CD4-positive, alpha-beta T cell treated with Interleukin-15 for 1 hour (primary cell): ENCODE data around the gene CCKAR.
A peak's percentile ranks its signal among the peaks of the same experiment; 100 is the strongest.

Source experiments
- DNase-seq: peaks from one replicate; pipeline ENCODE4 v3.0.0-alpha.2; 2020

The CCKAR gene

DNA sequence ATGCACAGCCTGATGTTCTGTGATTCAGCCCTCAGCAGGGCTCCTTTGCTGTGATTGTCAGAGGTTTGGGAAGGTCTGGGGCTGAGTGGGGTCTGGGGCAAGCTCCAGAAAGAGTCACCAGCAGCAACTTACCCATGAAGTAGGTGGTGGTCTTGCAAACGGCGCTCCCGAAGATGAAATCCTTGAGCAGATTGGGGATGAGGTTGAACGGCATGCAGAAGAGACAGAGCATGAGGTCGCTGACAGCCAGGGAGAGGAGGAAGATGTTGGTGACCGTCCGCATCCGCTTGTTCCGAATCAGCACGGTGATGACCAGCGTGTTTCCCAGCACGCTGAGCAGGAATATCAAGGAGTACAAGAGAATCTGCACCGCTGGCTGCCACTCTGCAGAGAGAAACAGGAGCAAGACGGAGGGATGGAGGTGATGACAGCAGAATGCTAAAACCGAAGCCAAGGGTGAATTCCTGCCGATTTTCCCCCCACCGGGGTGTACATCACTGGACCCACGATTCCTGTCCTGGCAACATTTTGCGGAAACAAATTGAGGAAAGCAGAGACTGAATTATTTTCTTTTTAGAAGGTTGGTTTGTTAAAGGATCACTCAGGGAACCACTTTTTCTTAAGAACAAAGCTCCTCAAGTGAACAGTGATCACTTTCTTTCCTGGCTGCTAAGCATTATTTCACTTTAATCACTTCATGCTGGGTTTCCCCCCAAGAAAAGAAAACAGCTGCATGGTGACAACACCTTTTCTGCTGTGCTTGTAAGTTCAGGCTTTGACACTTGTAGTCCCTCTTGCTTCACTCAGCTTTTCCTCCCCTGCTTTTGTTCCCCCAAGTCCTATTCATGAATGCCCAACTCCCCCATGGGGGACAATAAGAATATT is 941 bp downstream of the CCKAR start:
- DNase-seq, result no peak

DNA sequence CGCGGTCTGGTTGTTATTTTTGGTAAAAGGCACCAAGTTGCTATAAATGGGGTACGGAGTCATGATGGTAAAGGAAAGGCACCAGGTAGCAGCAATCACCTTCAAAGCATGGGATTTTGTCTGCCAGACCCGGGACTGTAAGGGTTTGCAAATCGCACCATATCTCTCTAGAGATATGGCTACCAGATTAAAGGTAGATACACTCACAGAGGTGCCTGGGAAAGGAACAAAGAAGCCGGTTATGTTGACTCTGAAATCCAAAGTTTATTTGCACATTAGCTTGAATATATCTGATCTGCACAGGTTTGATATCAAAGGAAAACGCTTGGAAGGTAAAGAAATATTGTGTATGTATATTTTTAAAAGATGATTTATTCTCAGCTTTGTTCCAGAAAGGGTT is 4.6 kb downstream of the CCKAR start:
- no peak for DNase-seq

DNA sequence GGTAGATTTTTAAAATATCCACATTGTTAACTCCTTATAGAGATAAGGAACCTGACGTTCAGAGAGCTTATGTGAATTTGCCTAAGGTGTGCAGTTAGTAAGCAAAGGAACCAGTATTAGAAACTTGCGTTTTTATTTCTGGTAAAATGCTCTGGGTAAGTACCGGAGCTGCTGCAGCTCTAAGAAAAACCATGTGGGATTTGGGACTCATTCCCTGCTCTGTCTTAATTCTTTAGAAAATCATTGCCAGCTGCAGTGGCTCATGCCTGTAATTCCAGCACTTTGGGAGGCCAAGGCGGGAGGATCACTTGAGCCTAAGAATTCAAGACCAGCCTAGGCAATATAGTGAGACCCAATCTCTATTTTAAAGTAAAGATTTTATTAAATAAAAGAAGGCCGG is 5.8 kb downstream of the CCKAR start:
- DNase-seq, result no peak

DNA sequence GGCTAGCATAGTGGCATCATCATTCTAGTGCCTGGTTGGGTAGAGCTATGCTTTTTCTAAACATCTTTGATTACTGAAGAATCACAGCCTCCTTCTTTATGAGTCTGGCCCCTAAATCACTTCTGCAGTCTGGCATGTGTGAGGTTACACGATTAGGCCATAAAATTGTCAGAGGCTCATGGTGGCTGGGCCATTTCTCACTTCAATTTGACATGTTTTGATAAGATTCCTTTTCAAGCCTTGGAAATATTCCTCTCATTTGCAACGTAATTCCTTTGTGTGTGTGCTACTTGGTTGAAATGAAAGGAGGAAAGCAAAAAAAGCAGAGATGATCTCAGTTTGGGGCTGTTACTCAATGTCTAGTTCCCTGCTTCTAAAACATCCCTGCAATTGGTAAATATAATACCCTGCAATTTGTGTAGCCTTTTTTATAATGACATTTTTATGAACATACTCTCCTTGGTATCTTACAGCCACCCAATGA is 6.2 kb downstream of the CCKAR start:
- DNase-seq, result no peak

DNA sequence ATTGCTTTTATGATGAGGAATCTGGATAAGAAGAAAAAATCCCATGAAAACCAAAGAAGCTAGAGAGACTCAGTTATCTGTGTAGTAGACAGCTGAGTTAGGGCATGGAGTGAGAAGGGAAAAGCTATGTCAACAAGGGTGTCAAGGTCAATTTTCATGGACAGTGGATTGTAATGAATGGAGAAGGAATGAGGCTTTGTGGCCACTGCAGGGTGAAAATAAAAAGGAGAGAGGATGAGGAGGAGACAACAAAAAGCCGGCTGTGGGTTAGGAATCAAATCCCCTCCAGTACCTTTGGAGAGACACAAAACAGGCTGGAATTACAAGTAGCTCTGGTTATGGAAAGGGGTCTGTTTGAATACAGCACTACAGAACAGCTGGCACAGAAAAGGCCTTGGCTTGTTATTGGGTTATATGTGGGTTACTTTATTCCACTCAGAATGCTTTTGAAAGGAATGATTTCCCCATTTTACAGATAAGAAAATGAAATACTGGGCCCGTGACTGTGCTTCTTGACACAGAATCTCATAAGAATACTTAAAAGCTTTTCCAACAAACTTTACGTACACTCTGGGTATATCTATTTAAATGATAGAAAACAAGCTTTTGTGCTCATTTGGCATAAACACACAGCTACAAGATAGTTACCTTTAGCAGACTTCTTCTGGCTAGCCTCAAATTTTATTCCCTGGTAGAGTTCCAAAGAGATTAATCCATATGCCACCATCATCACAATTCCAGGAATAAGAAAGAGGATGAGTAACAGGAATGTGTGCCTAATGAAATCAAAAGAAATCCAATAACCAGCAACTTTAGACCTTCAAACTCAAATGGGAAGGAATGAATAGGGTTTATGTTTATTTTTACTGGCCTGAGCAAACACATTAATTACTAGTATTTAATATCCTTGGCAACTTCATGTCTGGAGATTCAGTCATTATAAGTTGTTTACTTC is 7.5 kb downstream of the CCKAR start:
- no peak for DNase-seq

DNA sequence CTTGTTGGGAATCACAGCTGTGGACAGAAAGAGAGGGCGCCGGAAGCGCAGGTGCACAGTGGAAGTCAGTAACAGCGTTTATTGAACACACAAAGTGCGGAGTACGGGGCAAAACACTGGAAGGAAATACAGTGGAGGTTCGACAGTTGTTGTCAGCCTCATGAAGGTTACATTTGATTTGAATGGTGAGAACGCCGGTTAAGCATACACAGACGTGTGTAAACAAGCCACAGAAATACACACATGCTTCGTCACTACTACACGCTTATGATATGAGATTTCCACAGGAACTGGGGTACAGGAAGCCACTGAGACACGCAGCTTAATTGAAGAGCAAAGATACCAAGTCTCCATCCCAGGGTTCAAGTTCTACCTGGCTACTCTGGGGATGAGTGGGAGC is 12.0 kb downstream of the CCKAR start:
- no peak for DNase-seq

DNA sequence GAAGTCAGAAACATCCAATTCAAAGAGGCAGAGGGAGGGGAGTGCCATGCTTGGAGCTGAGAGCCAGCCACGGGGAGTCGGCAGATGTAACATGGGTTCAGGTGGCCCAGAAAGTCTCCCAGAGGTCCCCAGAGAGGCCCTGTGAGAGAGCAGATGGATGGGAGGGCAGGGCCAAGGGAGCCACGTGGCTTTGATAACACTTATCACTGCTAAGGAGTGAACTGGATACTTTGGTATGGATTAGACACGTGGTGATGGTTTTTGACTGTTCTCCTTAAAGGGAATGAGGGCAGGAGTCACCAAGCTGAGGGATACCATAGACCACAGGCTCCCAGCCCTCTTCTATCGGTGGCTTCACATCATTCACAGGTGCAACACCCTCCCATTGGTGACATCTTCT is 13.7 kb downstream of the CCKAR start:
- DNase-seq, result no peak

DNA sequence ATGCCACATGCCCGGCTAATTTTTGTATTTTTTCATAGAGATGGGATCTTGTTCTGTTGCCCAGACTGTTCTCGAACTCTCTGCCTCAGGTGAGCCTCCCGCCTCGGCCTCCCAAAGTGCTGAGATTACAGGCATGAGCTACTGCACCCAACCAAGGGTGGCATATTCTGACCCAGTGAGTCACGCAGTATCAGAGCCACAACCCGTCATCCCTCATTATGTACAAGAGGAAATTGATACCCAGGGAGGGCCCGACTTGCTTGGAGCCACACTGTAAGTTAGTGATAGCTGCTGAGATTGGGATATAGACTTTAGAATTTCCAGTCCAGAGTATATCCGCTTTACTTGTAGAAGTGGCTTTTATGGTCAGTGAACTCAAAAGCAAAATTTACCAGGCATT is 14.6 kb downstream of the CCKAR start:
- no peak for DNase-seq

DNA sequence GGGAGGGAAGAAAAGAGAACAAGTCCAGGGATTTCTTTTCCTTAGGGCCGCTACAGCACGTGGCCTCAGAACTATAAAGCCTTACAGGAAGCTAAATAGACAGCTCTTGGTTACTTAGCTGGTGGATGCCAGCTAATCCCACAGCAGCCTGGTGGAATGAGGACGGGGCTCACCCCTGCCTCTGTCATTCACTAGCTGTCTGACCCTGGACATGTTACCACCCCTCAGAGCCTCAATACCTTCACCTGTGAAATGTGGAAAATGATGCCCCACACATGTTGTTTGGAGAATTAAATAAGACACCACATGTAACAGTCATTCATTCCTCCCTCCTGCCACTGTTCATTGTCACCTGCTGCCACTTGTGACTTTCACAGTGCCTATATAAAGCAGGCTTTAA is 15.7 kb downstream of the CCKAR start:
- no peak for DNase-seq

DNA sequence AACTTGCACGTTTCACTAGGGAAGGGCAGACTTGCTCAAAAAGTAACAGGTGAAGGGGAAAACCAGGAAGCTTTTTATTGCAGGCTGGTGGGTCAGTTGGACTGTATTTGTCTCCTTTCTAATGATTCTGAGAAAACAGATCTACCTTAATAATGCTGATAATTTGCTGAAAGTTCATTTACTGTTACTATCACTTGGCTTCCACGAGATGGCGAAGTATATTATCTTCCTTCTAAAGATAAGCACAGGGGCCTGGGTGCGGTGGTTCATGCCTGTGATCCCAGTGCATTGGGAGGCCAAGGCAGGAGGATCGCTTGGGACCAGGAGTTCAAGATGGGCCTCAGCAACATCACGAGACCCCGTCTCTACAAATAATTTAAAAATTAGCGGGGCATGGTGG is 16.4 kb downstream of the CCKAR start:
- no peak for DNase-seq

DNA sequence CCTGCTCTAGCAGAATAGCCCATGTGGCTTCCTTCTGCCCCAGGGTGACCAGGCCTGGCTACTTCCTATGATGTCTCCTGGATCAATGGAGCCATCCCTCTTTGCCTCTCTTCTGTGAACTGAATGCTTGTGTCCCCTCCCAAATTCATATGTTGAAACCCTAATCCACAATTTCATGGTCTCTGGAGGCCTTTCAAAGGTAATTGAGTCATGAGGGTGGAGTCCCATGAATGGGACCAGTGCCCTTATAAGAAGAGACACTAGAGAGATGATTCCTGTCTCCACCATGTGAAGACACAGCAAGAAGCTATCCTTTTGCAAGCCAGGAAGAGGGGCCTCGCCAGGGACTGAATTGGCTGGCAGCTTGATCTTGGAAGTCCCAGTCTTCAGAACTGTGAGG is 18.4 kb downstream of the CCKAR start:
- no peak for DNase-seq

DNA sequence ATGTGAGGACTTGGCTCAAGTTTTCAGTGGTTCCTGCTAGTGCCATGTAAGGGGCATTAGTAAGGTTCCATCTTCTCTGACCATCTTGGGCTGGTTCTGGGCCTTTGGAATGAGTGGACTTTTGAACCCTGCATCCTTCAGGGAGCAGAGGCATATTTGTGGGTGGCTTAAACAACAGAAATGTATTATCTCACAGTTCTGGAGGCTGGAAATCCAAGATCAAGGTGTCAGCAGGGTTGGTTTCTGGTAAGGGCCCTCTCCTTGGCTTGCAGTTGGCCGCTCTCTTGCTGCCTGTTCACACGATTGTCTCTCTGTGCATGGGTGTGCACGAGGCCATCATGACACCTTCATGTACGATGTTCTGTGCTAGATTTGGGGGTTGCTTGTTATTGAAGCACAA is 21.3 kb downstream of the CCKAR start:
- no peak for DNase-seq

DNA sequence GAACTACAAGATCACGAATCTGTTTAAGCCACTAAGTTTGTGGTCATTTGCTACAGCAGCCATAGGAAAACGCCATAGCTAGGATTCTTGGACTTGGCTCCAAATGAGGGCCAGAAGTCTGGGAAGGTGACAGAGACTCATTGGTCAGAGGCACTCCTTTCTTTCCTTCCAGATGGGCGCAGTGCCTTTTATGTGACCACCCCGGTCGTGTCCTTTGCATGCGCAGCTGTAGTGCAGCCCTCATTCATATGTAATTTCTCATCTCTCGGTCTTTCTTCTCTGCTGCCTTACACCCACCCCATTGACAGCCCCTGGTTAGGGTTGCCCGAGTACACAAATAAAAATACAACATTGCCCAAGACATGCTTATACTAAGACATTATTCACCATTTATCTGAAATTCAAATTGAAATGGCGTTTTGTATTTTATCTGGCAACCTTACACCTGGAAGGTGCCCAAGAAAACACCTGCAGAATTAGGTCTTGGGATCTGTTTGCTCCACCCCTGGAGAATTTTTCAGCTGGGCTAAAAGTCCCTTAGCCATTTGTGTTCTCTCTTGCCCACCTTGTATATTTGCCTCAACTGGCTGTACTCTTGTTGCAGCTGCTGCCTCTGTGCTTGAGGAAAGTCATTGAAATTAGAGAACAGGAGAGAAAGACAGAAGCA is 21.9 kb downstream of the CCKAR start:
- DNase-seq, result no peak

DNA sequence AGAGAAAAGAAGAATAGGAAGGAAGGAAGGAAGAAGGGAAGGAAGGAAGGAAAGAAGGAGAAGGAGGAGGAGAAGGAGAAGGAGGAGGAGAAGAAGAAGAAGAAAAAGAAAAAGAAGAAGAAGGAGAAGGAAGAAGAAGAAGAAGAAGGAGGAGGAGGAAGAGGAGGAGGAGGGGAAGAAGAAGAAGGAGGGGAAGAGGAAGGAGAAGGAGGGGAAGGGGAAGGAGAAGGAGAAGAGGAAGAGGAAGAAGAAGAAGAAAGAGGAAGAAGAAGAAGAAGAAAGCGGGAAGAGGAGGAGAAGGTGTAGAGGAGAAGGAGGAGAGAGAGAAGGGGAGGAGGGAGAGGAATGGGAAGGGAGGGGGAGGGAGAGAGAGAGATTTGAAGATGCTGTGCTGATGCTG is 22.6 kb downstream of the CCKAR start:
- DNase-seq, result no peak

DNA sequence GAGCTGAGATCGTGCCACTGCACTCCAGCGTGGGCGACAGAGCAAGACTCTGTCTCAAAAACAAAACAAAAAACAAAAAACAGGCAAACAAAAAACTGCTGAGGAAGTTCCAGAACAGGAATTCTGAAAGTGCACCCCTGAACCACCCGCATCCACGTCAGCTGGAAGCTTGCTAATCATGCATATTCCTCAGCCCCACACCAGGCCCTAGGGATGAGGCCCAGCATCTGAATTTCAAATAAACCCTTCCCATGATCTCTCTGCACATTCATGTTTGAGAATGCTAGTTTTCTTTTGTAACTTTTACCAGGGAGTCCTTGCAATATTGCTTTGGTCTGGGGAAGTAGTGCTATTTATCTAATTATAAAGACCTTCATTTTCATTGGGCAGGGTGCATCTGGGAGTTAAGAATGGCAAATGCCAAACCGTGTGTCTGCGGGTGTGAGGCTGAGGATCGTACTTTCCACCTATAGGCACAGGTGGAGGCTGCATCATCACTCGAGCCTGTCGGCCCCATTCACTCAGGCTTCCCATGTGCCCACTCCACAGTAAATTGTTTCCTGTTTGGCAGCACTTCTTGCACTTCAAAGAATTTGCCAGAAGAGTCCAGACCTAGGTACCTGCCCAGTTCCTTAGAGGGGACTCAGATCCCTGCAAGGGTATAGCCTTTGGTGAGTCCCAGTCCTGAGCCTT is 23.6 kb downstream of the CCKAR start:
- DNase-seq, result no peak

DNA sequence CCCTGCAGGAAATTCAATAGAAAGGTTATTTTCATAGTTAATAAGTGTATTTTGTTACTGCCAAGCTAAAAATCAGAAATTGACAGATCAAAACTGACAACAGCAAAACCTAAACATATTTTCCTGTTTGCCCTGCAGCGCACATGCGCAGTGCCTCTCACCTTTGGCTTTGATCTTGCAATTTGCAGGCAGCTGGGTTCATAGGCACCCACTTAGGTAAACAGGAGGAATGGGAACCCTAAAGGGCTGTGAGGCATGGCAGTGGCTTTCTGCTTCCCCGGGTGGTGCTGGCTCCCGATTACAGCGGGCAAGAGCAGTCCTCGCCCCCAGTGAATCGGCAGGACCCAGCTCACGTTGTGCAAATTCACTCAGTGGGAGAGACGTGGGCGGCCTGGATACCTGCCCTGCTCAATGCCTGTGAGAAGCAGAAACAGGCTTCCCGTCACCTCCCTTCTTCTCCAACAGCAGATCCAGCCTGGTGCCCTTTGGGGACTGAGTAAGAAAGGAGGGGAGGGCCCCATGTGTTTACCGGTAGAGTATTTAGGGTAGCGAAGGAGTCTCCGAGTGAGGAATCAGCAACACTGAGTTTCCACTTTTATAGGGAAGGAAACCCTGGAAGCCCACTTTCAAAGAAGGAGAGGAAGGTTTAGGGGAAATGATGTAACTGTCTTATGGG is 25.7 kb downstream of the CCKAR start:
- DNase-seq, result no peak

DNA sequence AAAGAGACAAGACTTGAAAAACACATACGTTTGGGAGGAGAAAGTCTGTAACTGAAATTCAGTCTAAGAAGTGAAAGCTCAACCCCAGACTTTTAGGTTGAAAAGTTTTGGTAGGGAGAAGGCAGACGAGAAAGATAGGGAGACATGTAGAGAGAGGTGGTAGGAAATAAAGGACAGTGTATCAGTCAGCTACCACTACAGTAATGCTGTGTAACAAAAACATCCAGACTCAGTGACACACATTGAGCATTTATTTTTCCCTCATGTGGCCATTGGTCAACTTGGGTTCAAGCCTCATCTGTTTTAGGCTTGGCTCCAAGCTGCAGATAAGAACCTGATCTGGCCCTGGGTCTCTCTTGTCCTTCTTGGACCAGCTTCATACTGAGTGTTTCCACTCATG is 26.9 kb downstream of the CCKAR start:
- DNase-seq, result no peak

DNA sequence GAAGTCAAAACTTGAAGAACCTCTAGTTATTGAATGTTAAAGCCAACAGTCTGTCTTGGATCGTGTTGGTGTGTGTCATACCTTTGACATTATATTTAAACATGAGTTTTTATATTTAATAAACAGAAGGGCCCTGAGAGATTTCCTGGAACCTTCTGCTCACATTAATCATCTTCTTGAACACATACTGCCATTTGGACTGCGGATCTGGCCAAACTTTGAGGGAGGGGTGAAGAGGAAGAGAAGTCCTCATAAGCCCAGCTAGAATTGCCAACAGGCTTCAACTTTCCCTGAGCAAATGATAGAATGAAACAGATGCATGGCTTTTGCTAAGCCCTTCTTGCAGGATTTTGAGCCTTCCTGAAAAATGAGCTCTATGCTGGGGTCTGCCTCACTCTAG is 27.4 kb downstream of the CCKAR start:
- no peak for DNase-seq

DNA sequence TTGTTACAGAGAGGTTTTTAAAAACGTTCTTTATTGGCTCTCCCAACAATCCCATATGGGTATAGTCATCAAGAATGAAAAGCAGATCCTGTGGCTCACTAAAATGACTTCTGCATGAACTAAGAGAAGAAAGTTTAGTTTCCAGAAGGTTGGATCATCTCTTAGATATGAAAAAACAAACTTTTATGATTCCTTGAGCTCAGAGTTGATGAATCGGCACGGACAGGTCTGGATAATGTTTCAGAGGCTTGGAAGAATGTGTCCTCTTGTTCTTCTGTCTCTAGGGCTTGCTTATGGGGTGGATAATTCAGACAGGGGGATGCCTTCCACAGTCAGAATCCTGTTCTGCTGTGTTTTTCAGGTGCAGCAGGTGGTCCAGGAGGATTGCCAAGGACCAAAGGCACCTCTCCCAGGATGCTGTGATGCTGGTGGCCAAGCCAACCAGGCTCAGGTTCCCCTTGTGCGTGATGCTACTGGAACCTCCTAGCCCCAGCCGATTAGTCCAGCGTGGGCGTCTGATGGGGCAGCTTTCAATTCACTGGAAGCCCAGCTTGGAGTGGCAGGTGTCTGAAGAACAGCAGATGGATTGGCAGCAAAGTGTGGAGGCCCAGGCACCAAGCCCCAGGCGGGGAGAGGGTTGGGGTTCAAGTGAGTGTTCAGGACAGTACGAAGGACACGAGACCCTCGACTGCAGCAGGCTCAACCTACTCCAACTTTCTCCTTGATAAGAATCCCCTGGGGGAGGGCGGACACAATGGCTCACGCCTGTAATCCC is 30.3 kb downstream of the CCKAR start:
- DNase-seq, result no peak

DNA sequence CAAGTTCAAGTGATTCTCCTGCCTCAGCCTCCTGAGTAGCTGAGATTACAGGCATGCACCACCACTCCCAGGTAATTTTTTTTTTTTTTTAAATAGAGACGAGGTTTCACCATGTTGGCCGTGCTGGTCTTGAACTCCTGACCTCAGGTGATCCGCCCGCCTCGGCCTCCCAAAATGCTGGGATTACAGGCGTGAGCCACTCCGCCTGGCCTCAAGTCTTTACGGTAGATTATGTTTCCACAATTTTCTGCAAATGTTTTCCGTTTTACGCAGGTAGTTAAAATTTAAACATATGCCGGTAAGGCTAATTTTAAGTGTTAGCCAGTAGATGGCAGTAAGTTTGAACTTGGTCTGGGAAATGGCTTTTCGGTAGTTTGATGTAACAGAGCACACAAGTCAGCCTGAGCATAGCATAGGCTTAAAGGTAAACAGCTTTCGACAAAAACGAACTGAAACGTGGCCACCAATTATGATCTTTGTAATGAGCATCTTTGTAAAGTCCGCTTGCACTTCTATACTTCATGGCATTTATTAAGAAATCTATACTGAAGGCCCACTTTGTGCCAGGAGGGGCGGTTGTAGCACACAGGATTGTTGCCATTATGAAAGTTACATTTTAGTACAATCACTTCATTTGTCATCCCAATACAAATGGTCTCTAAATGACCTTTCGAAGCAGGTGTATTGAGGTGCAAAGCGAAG is 31.1 kb downstream of the CCKAR start:
- no peak for DNase-seq

DNA sequence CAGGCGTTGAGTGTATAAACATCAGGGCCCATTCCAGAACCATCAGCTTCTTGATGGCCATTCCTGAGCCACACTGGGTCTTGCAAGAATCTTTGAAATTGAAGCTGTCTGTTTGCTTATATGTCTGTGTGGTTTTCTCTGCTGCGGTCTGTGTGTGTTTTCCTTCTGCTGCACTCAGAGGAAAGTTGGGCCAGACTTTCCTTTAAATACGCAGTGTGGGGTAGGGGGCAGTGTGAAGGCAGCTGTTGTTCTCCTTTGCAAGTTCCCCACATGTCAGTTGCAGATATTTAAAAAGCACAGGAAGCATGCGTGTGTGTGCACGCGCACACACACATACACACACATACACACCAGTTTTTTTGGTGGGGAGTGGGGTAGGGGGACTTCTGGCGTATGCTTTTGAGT is 32.1 kb downstream of the CCKAR start:
- DNase-seq, result peak; percentile 22
